UCSD-AML1 (cell line): ENCODE results near the gene RPS14.

ENCODE experiments used
- DNase-seq: peaks from one replicate; lab custom pipeline; 2025; ENCODE audit not compliant: unreplicated experiment; lab: John Stamatoyannopoulos, UW

RPS14 gene

DNA sequence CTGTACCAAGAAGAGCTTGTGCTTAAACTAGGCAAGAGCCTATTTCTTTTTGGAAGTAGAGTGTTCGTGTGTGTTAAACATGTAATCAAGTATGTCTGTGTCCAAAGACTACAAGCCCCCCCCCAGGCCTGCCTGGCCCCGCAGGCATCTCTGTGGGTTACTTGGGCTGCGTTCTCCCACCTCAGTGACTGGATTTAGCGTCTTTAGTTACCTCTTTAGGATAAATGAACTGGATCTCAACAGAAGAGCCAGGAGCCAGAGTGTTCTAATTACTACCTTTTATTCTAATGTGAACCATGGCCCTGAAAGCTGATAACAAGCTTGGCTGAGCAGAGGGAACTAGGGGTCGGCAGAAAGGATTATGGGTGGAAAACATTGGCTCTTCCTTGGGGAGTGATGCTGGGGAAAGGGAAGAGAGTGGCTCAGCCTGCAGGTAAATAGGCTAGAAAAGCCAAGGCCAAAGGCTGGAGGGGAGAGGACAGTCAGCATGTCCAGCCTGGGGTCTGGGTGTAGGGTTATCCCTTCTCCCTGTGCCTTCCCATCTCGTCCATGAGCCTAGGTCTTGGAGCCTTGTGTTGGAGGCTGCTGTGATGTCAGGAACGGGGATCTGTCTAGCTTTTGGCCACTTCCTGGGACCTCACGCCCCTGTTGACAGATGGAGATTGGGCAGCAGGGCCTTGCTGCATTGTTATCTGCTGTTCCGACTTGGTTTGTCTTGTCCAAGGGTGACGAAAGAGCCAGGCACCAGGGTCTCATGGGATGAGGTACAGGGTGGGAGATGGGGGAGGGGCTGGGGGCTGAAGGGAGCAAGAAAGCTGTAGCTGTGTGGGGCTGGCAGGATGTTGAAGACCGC lies 47.9 kb downstream of the RPS14 start:
- DNase-seq, result no peak

DNA sequence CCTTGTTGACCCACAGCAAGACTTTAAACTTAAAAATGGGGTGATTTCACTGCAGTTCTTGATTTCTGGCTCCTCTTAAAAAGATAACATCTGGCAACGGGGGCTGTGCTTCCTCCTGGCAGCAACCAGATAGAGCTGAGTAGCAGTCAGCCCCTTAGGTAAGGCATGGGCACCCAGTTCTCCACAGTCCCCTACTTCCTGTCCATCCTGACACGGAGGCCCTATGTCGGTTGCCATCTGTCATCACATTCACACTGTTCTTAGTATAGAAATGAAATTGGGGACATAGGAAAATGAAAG lies 48.5 kb downstream of the RPS14 start:
- DNase-seq, result no peak

GRCh38 chr5:150400316-150401075 lies 49.0 kb downstream of the RPS14 start:
- DNase-seq, result no peak

GRCh38 chr5:150399524-150400211 lies 49.9 kb downstream of the RPS14 start:
- DNase-seq, result no peak

- no peak for DNase-seq
Measured at GRCh38 chr5:150398722-150399523, 50.6 kb downstream of the RPS14 start.

- DNase-seq, result no peak
Measured at GRCh38 chr5:150397782-150398721, 51.5 kb downstream of the RPS14 start.

DNA sequence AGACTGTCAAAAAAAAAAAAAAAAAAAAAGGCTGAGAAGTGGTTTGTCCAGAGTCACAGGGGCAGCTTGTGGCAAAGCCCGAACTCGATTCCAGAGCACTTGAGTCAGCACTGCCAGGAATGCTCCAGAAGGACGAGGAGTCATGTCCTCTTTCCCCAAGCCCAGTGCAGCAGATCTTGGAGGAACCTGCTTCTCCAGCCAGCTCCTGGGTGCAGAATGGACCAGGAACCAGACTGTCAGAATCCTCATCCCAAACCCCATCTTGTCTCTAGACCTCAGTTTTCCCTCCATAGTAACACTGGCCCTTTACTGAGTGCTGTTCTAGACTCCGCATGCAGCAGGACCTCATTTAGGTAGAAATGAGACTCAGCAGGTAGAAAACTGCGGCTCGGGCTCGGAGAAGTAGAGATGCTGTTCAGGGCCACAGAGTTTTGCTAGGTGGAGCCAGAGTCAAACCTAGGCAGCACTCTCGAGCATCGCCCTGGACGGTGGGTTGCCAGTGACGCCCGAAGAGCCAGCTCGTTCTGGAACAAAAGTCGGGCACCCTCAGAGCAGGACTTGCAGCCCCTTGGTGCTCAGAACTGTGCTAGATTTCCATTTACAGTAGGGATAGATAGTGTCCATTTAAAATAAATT lies 52.3 kb downstream of the RPS14 start:
- DNase-seq, result no peak

DNA sequence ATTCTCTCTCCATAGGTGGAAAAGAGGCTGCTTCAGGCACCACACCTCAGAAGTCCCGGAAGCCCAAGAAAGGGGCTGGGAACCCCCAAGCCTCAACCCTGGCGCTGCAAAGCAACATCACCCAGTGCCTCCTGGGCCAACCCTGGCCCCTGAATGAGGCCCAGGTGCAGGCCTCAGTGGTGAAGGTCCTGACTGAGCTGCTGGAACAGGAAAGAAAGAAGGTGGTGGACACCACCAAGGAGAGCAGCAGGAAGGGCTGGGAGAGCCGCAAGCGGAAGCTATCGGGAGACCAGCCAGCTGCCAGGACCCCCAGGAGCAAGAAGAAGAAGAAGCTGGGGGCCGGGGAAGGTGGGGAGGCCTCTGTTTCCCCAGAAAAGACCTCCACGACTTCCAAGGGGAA lies 53.3 kb downstream of the RPS14 start:
- no peak for DNase-seq

GRCh38 chr5:150395688-150395975 lies 53.9 kb downstream of the RPS14 start:
- DNase-seq, result no peak

DNA sequence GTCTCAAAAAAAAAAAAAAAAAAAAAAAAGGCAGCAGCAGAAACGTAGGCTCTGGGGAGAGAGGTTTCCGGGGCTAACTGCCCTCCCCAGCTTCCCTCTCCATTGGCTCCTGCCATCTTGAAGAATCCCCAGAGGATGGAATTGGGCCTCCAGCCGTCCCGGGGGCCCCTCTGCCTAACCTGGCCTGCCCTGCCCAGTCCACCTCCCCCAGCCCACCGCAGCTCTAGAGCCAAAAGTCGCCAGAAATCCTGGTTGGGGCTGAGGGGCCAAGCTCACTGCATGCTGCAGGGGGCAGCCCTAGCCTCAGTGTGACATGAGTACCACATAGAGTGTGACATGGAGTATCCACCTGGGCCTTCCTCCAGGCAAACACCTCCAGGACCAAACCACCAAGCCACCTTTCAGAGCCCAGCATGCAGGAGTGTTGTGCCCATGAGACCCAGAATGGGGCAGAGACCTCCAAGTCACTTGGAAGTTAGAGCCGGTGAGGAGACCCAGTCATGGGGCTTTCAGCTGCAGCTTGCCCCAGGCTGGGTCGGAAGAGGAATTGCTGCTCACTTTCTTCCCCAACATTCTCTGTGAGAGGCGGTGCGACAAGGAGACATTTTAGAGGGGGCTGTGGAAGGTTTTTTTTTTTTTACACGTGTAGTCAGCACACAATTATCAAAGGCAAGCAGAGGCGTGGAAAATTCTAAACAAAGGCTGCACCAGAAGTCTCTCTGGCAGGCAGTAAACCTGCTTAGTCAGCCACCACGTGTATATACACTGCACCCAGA lies 54.4 kb downstream of the RPS14 start:
- DNase-seq, result no peak

DNA sequence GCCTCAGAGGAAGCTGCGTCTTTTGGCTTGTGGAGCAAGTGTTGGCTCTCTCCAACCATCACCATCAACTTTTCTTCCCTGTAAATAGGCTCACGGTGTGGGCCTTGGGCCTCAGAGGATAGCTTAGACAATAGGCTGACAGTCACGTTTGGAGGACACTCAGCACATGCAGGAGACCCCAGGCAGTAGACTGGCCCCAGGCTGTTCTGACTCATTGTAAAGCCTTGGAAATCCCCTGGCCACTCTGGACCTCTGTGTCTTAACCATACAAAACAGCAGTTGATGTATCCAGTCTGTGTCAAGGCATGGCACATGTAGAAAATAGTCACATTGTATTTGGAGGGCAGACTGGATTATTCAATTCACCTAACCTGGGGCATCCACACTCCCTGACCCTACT lies 55.4 kb downstream of the RPS14 start:
- no peak for DNase-seq

DNA sequence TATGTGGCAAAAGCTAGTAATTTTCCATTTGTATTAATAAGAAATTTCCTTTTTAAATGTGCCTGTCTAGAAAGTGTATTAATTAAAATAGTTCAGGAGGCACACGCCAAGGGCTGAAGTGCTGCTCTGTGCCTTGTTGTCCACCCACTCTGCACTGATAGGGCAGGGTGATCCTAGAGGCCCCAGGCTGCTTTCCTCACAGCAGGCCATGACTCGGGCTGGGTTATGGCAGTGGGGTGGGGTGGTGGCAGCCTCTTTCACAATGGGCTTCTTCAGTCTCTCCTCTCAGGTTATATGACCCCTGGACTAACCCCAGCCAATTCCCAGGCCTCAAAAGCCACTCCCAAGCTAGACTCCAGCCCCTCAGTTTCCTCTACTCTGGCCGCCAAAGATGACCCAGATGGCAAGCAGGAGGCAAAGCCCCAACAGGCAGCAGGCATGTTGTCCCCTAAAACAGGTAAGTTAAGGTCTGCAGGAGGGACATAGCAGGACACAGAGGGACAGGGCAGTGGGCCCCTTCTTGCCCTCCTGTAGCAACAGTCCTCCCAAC lies 56.4 kb downstream of the RPS14 start:
- DNase-seq, result no peak

- no peak for DNase-seq
Measured at GRCh38 chr5:150392680-150393079, 56.9 kb downstream of the RPS14 start.
